ENCODE results near the gene DUSP12. TPM values are rescaled to one million over a fixed set of nuclear protein-coding genes. Genes with fewer than 3 reads are reported as not detected.

Gene DUSP12
- total and polyA plus RNA-seq, 2 experiments from 2014 or later: 28.4 to 37.2 TPM

DNA sequence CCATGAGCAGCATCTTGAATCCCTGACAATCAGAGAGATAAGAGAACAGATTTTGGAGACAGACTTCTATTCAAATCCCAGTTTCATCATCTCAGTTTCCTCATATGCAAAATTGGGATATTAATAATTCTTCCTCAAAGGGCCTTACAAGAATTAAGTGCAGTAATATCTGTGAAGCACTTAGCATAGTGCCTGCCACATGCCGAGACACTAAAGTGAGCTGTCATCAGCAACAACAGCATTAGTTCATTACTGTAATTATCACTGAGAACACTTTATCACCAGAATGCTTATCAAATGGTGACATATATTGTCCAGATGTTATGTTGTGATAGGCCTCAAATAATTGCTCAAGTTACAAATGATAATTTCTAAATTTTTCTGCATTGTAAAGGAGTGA, 29.2 kb upstream of the DUSP12 start:
- TF ChIP-seq POLR2AphosphoS5 (IDR thresholded peaks at IDR 0.05; ENCODE audit: low read depth) (no peak), EZH2 (IDR thresholded peaks at IDR 0.05; ENCODE audit: low read depth, unreplicated experiment) (no peak), ZNF114 (CRISPR knock-in tag; IDR thresholded peaks at IDR 0.05) (no peak), JUNB (IDR thresholded peaks at IDR 0.05; ENCODE audit: unreplicated experiment) (no peak), STAT1 (IDR thresholded peaks at IDR 0.05; ENCODE audit: unreplicated experiment) (no peak), CREB1 (CRISPR knock-in tag; IDR thresholded peaks at IDR 0.05; ENCODE audit: low read depth) (no peak), EZH2phosphoT487 (IDR thresholded peaks at IDR 0.05; ENCODE audit: unreplicated experiment) (no peak), ZNF331 (CRISPR knock-in tag; IDR thresholded peaks at IDR 0.05; ENCODE audit: low read depth) (no peak), NANOG (IDR thresholded peaks at IDR 0.05; ENCODE audit: borderline replicate concordance) (no peak)
- TF ChIP-seq, protein P1, sequence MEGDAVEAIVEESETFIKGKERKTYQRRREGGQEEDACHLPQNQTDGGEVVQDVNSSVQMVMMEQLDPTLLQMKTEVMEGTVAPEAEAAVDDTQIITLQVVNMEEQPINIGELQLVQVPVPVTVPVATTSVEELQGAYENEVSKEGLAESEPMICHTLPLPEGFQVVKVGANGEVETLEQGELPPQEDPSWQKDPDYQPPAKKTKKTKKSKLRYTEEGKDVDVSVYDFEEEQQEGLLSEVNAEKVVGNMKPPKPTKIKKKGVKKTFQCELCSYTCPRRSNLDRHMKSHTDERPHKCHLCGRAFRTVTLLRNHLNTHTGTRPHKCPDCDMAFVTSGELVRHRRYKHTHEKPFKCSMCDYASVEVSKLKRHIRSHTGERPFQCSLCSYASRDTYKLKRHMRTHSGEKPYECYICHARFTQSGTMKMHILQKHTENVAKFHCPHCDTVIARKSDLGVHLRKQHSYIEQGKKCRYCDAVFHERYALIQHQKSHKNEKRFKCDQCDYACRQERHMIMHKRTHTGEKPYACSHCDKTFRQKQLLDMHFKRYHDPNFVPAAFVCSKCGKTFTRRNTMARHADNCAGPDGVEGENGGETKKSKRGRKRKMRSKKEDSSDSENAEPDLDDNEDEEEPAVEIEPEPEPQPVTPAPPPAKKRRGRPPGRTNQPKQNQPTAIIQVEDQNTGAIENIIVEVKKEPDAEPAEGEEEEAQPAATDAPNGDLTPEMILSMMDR (conservative IDR thresholded peaks at IDR 0.05; ENCODE audit: low read depth in 2 of 2): no peak
- TF ChIP-seq, protein P2, sequence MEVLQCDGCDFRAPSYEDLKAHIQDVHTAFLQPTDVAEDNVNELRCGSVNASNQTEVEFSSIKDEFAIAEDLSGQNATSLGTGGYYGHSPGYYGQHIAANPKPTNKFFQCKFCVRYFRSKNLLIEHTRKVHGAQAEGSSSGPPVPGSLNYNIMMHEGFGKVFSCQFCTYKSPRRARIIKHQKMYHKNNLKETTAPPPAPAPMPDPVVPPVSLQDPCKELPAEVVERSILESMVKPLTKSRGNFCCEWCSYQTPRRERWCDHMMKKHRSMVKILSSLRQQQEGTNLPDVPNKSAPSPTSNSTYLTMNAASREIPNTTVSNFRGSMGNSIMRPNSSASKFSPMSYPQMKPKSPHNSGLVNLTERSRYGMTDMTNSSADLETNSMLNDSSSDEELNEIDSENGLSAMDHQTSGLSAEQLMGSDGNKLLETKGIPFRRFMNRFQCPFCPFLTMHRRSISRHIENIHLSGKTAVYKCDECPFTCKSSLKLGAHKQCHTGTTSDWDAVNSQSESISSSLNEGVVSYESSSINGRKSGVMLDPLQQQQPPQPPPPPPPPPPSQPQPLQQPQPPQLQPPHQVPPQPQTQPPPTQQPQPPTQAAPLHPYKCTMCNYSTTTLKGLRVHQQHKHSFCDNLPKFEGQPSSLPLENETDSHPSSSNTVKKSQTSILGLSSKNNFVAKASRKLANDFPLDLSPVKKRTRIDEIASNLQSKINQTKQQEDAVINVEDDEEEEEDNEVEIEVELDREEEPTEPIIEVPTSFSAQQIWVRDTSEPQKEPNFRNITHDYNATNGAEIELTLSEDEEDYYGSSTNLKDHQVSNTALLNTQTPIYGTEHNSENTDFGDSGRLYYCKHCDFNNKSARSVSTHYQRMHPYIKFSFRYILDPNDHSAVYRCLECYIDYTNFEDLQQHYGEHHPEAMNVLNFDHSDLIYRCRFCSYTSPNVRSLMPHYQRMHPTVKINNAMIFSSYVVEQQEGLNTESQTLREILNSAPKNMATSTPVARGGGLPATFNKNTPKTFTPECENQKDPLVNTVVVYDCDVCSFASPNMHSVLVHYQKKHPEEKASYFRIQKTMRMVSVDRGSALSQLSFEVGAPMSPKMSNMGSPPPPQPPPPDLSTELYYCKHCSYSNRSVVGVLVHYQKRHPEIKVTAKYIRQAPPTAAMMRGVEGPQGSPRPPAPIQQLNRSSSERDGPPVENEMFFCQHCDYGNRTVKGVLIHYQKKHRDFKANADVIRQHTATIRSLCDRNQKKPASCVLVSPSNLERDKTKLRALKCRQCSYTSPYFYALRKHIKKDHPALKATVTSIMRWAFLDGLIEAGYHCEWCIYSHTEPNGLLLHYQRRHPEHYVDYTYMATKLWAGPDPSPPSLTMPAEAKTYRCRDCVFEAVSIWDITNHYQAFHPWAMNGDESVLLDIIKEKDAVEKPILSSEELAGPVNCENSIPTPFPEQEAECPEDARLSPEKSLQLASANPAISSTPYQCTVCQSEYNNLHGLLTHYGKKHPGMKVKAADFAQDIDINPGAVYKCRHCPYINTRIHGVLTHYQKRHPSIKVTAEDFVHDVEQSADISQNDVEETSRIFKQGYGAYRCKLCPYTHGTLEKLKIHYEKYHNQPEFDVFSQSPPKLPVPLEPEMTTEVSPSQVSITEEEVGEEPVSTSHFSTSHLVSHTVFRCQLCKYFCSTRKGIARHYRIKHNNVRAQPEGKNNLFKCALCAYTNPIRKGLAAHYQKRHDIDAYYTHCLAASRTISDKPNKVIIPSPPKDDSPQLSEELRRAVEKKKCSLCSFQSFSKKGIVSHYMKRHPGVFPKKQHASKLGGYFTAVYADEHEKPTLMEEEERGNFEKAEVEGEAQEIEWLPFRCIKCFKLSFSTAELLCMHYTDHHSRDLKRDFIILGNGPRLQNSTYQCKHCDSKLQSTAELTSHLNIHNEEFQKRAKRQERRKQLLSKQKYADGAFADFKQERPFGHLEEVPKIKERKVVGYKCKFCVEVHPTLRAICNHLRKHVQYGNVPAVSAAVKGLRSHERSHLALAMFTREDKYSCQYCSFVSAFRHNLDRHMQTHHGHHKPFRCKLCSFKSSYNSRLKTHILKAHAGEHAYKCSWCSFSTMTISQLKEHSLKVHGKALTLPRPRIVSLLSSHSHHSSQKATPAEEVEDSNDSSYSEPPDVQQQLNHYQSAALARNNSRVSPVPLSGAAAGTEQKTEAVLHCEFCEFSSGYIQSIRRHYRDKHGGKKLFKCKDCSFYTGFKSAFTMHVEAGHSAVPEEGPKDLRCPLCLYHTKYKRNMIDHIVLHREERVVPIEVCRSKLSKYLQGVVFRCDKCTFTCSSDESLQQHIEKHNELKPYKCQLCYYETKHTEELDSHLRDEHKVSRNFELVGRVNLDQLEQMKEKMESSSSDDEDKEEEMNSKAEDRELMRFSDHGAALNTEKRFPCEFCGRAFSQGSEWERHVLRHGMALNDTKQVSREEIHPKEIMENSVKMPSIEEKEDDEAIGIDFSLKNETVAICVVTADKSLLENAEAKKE (CRISPR knock-in tag; IDR thresholded peaks at IDR 0.05): no peak
- TF ChIP-seq, protein P3, sequence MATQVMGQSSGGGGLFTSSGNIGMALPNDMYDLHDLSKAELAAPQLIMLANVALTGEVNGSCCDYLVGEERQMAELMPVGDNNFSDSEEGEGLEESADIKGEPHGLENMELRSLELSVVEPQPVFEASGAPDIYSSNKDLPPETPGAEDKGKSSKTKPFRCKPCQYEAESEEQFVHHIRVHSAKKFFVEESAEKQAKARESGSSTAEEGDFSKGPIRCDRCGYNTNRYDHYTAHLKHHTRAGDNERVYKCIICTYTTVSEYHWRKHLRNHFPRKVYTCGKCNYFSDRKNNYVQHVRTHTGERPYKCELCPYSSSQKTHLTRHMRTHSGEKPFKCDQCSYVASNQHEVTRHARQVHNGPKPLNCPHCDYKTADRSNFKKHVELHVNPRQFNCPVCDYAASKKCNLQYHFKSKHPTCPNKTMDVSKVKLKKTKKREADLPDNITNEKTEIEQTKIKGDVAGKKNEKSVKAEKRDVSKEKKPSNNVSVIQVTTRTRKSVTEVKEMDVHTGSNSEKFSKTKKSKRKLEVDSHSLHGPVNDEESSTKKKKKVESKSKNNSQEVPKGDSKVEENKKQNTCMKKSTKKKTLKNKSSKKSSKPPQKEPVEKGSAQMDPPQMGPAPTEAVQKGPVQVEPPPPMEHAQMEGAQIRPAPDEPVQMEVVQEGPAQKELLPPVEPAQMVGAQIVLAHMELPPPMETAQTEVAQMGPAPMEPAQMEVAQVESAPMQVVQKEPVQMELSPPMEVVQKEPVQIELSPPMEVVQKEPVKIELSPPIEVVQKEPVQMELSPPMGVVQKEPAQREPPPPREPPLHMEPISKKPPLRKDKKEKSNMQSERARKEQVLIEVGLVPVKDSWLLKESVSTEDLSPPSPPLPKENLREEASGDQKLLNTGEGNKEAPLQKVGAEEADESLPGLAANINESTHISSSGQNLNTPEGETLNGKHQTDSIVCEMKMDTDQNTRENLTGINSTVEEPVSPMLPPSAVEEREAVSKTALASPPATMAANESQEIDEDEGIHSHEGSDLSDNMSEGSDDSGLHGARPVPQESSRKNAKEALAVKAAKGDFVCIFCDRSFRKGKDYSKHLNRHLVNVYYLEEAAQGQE (IDR thresholded peaks at IDR 0.05; ENCODE audit: unreplicated experiment): no peak
- TF ChIP-seq, protein P4, sequence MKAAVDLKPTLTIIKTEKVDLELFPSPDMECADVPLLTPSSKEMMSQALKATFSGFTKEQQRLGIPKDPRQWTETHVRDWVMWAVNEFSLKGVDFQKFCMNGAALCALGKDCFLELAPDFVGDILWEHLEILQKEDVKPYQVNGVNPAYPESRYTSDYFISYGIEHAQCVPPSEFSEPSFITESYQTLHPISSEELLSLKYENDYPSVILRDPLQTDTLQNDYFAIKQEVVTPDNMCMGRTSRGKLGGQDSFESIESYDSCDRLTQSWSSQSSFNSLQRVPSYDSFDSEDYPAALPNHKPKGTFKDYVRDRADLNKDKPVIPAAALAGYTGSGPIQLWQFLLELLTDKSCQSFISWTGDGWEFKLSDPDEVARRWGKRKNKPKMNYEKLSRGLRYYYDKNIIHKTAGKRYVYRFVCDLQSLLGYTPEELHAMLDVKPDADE (IDR thresholded peaks at IDR 0.05): no peak
- Histone ChIP-seq H4K20me1 (replicated peaks; ENCODE audit: insufficient read depth) (no peaks in the 10 kb centered on the region), H3K79me2 (replicated peaks; ENCODE audit: insufficient read depth) (no peaks in the 10 kb centered on the region), H3K4me1 (ENCODE audit: insufficient read depth) (no peaks in the 10 kb centered on the region; the same call in 1 of the 2 replicates), H3K36me3 (ENCODE audit: insufficient read depth) (no peaks in the 10 kb centered on the region), H3K9me2 (ENCODE audit: insufficient read depth) (0 out of 2 replicates have a peak, but pooled peaks cover 2% of the 10 kb centered on the region), H3K27ac (ENCODE audit: low read depth) (no peak overlapping the region), H3K27me3 (ENCODE audit: insufficient read depth) (peaks cover 27% of the 10 kb centered on the region), H3F3A (replicated peaks; ENCODE audit: low read depth) (no peaks in the 10 kb centered on the region), H3K4me2 (no peak overlapping the region), H3K4me3 (no peak overlapping the region), H2AFZ (no peak overlapping the region)
- Mint-ChIP-seq H3K36me3 (ENCODE audit: low read depth) (no peaks in the 10 kb centered on the region), H3K4me1 (peaks cover under 1% of the 10 kb centered on the region; the same call in 2 of the 3 replicates), H3K9me3 (no peaks in the 10 kb centered on the region; the same call in 2 of the 3 replicates), H3K27ac (no peak overlapping the region), H3K4me3 (no peak overlapping the region), H3K27me3 (ENCODE audit: insufficient read depth, low read depth, poor library complexity) (peaks cover 23% of the 10 kb centered on the region)
- no peak for DNase-seq (ENCODE audit: low spot score)
- no peak for ATAC-seq

Measured in GM23338 (cell line).